CD4-positive, alpha-beta T cell treated with Interleukin-6 for 4 hours (primary cell): ENCODE data around the gene CCDC39.

Experiments used
- DNase-seq: peaks from one replicate; pipeline ENCODE4 v3.0.0-alpha.2; 2020; ENCODE audit warnings: mixed read lengths

Gene CCDC39

DNA sequence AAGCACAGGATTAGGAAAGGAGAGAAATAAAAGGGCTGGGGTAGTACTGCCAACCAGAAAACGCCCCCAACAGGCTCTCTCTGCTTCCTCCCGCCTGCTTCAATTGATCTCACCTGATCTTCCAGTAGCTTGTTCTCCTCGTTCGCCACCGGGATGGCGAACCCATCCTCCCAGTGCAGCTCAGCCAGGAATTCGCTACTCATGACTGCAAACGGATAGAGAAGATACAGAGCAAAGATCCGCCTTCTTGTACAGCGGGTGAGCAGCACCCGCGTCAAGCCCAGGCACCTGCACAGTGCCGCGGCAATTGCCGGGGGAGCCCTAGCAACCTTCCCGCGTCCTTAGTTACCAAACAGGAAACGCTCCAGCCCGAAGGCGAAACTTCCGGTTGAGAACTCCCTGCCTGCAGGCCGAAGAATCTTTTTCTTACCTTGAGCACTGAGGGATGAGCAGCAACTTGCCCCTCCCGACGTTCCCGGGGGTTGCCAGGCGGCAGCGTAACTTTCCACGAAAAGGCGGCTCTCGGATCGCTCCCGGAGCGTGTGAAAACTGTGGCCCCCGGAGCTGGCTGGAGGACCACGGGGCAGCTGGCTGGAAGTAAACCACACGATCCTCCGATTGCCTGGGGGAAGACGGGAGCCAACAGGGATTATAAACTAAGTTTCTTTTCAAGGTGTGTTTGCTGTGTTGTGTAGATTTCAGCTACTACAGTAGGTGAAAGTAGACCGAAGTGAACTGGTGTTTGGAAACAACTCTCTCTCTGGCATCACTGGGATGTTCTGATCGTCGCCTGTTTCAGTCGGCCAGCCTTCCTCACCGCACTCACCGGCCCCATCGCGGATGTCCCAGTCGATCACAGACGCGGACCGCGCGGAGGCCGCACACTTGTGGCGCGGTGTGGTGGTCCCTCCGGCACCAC lies at the start of gene CCDC39:
Gene CCDC39 (minus strand): TSS at position 312 of the 919 bp plus-strand sequence. CDS start 109 bp downstream, at position 203.
- peak; percentile 76 for DNase-seq

DNA sequence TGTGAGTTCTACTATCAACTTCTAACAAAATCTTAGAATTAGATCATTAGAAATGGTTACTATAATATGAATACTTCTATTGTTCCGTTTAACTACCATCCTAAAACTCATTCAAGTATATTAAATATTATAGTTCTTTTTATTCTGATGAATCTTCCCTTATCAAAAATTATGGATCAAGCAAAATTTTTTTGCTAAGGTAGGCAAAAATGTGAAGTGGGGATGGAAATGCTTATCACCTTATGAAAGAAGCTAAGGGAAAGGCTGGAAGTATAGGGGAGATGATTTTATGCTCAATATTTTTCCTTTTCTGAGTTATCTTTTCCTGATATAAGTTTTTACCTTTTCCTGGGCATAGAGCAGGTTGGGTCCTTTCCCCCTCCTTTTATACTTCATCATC lies 40.7 kb upstream of the CCDC39 start:
- DNase-seq, result no peak

DNA sequence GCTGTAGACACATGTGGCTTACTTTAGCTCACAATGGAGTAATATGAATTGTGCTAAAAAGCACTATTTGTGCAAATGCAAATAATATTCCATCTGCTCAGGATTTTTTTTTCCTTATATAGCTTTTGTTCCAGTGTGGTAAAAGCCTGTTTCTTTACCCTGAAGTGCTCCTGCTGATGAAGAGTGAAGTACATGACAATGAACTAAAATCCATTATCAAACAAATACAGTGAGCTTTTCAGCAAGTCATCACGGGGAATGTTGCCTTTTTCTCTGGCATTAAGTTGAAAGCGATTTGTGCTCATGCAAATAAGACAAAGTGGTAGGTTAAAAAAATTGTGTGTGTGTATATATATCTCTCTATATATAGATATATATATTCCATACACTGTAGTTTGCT lies 28.6 kb upstream of the CCDC39 start:
- DNase-seq, result no peak

- DNase-seq, result no peak
These were observed 26.3 kb upstream of the CCDC39 start for GRCh38 chr3:180705619-180706018.

GRCh38 chr3:180704532-180704931 lies 25.2 kb upstream of the CCDC39 start:
- no peak for DNase-seq

DNA sequence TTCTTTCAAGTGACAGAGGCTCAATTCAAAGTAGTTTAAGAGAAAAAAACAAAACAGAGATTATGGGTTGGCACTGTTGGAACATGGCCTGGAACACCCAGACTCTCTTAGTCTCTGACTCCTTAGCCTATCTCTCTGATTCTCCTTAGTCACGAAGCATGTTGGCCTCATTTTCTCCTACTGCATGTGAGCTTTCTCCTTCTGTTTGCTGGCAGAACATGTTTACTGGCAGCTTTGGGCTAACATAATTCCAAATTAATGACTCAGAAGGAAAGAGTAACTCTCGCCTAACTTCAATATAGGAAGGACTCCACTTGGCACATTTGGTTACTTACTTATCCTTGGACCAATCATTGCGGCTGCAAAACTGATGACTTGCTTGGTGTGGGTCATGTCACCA lies 21.7 kb upstream of the CCDC39 start:
- DNase-seq, result no peak

- DNase-seq, result no peak
These were observed 19.5 kb upstream of the CCDC39 start for GRCh38 chr3:180698760-180699270.

DNA sequence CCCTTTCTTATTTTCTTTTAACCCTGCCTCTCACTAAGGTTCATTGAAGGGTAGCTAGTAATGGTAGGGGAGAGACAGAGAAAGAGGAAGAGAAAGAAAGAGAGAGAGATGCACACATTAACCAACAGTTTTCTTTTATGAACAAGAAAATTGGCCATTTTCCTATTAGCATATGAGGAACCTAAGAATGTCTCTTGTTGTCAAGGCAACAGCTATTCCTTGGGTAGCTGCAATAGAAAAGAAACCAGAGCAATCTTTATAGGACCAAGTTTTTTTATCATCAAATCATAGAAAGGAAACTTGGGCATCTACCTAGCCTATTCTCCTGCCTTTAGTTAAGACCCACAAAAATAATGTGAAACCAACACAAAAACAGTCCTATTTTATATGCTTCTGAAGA lies 15.0 kb upstream of the CCDC39 start:
- no peak for DNase-seq

GRCh38 chr3:180693656-180694055 lies 14.4 kb upstream of the CCDC39 start:
- no peak for DNase-seq

- DNase-seq, result no peak
These were observed 10.8 kb upstream of the CCDC39 start for GRCh38 chr3:180690061-180690460.

DNA sequence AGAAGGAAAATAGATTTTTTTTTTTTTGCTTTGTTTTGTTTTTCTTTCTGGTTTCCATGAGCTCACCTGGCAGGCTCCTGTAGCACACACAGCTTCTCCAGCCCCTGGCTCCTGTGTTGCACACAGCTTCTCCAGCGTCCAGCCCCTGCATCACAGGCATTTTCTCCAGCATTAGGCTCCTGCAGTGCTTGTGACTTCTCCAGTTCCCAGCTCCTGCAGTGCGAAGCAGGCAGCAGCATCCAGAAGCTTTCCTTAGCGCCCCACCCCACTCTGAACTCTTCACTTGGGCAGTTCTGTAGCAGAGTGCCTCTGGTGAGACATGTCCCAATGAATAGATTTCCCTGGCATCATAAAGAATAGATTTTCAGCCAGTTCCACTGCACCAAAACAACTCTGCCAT lies 5.5 kb upstream of the CCDC39 start:
- DNase-seq, result no peak

DNA sequence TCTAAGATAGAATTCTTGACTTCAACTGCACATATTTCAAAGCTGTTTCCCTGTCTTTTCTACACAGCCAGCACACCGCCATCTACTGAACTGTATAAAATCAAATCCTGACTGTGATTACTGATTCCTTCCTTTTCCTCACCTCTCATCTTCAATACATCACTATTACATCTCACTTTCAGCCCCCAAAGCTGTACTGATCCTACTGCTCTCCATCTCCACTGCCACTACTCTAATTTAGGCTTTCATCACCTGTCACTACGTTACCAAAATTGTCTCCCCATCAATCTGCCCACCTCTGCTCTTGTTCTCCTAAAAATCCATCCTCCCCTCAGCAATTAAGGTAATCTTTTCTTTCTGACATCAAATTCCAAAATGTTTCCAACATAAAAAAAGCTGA lies 4.5 kb upstream of the CCDC39 start:
- no peak for DNase-seq

GRCh38 chr3:180680097-180680430 lies 775 bp upstream of the CCDC39 start:
- DNase-seq, result peak; percentile 31

- DNase-seq, result no peak
These were observed 1.1 kb downstream of the CCDC39 start for GRCh38 chr3:180678231-180678630.

DNA sequence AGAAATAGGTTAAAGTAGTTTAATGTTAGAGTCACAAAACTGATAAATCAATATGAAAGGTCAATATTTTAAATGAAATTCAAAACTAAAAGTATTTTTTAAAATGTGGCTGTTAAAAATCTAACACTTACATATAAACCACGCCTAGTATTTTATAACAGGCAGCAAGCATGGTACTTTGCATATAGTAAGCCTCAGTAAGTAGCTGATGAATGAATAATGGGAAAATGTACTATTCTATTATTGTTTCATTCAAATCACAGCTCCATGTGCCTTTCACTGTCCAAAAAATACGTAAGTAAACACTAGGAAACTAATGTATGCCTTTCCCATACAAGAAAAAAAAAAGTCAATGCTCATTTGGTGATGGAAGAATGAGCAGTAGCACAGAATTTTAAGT lies 17.8 kb downstream of the CCDC39 start:
- no peak for DNase-seq

- no peak for DNase-seq
These were observed 22.2 kb downstream of the CCDC39 start for GRCh38 chr3:180657094-180657493.

DNA sequence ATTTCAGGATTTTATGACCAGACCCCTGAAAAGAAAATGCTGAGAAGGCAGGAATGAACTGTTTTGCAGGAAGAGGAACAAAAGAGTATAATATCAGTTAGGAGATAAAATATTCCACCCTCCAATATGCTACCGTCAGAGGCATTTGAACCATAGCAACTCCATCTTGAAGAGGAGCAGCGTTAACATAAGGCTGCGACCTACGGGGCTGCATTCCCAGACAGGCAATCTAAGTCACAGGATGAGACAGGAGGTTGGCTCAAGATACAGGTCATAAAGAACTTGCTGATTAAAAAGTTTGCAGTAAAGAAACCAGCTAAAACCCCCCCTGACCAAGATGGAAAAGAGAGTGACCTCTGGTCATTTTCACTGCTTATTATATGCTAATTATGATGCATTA lies 22.9 kb downstream of the CCDC39 start:
- no peak for DNase-seq

GRCh38 chr3:180646187-180646790 lies 33.0 kb downstream of the CCDC39 start:
- no peak for DNase-seq

GRCh38 chr3:180640987-180641386 lies 38.3 kb downstream of the CCDC39 start:
- DNase-seq, result no peak

DNA sequence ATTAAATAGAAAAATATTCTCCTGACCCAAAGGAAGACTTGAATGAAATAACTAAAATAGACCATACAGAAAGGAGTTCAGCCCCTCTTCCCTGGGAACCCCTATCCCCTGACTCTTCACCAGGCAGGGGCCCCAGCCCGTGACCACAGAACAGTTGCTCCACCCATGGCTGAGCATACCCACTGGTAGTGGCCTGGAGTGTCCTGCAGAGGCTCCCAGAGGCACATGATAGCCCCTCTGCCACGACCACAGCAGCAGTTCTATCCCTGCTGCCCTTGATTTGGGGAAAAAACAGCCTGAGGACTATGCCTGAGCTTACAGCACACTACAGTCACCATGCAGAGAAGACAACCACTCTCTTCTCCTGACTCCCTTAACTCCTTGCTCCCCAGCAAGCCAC lies 45.6 kb downstream of the CCDC39 start:
- no peak for DNase-seq

DNA sequence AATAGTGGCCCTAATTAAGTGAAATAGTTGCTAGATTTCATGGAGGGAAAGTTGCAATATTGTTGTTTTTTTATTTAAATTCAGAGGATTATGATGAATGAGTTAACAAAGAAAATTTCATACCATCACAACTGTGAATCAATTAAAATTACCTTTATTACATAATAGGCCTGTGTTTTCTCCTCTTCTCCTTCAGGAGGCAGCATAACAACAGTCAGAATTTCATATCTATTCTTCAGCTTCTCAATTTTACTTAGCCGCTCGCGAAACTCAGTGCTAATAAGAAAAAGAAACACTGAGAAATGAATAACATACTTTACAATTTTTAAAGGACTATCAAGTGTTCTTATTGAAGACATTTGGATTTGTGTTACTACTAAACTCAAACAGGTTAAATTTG lies 48.0 kb downstream of the CCDC39 start:
- DNase-seq, result no peak

GRCh38 chr3:180630371-180630770 lies 48.9 kb downstream of the CCDC39 start:
- DNase-seq, result no peak

- DNase-seq, result no peak
These were observed 52.4 kb downstream of the CCDC39 start for GRCh38 chr3:180626844-180627243.

- DNase-seq, result no peak
These were observed 54.6 kb downstream of the CCDC39 start for GRCh38 chr3:180624714-180625113.
